Cortex of kidney (tissue), 1 donor: Measurements from ENCODE around the gene ERV3-1.
"Not testable (repeated sequence)": the region's sequence is repeated elsewhere in the genome, so short reads cannot be mapped to it uniquely, and the experiment has no call there.

Experiments
- DNase-seq: peaks from one replicate; lab custom pipeline; 2025; lab: John Stamatoyannopoulos, UW

Gene ERV3-1

GRCh38 chr7:64944667-64945502, 61.6 kb downstream of the ERV3-1 start:
- not testable (repeated sequence) for DNase-seq
